ENCODE data around the gene EPHA7. TPM values are rescaled to one million over a fixed set of nuclear protein-coding genes. Genes with fewer than 3 reads are reported as not detected.

Gene EPHA7
- total and polyA plus RNA-seq, 2 of the 13 experiments (the other 11 are each of a cell fraction or from before 2014, with no cell fraction given) = not detected

DNA sequence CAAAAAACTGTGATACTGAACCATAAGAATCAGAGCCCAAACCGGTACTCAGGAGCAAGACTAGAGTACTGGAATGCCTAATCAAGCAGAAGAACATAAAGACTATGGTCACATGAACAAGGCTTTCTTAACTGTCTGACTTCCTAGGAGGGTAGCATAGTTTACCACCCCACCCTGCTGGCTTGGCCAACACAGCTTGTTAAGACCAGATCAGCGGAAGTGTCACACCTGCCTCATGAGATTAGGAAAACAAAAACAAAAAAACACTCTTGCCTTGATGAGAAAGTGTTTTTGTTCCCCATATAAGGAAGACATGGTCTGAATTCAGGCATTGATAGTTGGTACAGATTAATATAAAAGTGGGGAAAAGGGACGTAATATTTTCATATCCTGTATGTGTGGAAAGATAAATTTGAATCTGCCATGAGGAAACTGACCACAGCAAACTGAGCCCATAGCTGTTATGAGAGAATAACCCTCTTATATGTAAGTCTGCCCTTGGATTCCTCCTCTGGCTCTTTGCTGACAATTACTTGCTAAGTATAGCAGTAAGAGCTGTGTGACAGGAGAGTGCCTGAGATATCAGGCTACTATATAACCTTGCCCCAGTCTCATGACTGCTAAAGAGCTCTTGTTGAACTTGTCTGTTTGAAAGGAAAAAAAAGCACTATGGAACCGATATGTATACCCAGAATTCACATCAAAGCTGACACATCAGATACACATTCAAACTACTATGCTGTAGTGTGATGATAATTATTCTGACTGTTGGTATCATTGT lies 197.1 kb downstream of the EPHA7 start (continued):
- TF ChIP-seq, protein P1, sequence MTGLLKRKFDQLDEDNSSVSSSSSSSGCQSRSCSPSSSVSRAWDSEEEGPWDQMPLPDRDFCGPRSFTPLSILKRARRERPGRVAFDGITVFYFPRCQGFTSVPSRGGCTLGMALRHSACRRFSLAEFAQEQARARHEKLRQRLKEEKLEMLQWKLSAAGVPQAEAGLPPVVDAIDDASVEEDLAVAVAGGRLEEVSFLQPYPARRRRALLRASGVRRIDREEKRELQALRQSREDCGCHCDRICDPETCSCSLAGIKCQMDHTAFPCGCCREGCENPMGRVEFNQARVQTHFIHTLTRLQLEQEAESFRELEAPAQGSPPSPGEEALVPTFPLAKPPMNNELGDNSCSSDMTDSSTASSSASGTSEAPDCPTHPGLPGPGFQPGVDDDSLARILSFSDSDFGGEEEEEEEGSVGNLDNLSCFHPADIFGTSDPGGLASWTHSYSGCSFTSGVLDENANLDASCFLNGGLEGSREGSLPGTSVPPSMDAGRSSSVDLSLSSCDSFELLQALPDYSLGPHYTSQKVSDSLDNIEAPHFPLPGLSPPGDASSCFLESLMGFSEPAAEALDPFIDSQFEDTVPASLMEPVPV (CRISPR knock-in tag; IDR thresholded peaks at IDR 0.05) = no peak
- no peak for TF ChIP-seq ATAD3A (CRISPR knock-in tag; IDR thresholded peaks at IDR 0.05)

DNA sequence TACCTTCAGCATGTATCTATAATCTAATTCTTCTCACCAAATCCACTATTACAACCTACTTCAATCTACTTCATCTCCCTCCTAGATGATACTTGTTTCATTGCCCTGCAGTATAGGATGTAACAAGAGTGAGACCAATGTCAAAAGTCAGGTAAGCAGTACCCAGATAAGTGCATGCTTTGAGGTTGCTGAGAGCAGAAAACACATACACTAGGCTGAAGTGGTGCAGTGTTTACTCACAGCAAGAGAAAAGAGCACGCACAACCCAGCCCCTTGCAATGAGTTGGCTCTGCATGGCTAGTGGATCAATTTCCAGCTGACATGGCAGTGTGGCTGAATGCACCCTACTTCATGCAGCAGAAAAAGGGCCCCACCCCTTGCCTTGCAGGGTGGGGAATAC lies 199.9 kb downstream of the EPHA7 start:
- no peaks in the 10 kb centered on the region for H3K36me3 ChIP-seq (replicated peaks in 1 of 2; ENCODE audit: control insufficient read depth in 1 of 2, insufficient read depth in 2 of 2, low read length in 2 of 2)
- 0% methylated on average over 1 of the region's 1 CpG for WGBS (ENCODE audit: low lambda C conversion rate)
- DNase-seq (ENCODE audit: low spot score) (no peak), FAIRE-seq (no peak), ATAC-seq (no peak)
- no peak overlapping the region for H3K27ac ChIP-seq (ENCODE audit: extremely low read length, insufficient read depth, low read length)
- in situ Hi-C loops (cut with HindIII; ENCODE audit: extremely low pct_ligation_motif_present, low pct_unique_long_range_greater_than_20kb) (no loop called here), intact Hi-C loops (cut with micrococcal nuclease; ENCODE audit: unreplicated experiment) (no loop called here)
- ChIA-PET CTCF (ENCODE audit: low intra/inter-chr PET ratio, low total read pairs) (no interaction called here), POLR2A (no interaction called here)
- no peaks in the 10 kb centered on the region for H3K79me2 ChIP-seq (ENCODE audit: insufficient read depth, low read length)
- H3K4me2 ChIP-seq (ENCODE audit: low read depth, low read length) = no peak overlapping the region
- H3K4me1 ChIP-seq (ENCODE audit: insufficient read depth, low read length) = no peaks in the 10 kb centered on the region
- BruUV-seq (replicated peaks) = no TSS peak
- no peaks in the 10 kb centered on the region for H4K20me1 ChIP-seq (ENCODE audit: insufficient read depth, low read length)
- H3K4me3 ChIP-seq (replicated peaks in 1 of 3; ENCODE audit: insufficient read depth in 1 of 3, low read depth in 2 of 3, low read length in 3 of 3) = no peak overlapping the region
- no peak for TF ChIP-seq REPIN1 (CRISPR knock-in tag; IDR thresholded peaks at IDR 0.05; ENCODE audit: borderline replicate concordance, low read depth)
- no peak for TF ChIP-seq ZNF296 (CRISPR knock-in tag; conservative IDR thresholded peaks at IDR 0.05)
- no peak for TF ChIP-seq THAP11 (CRISPR knock-in tag; IDR thresholded peaks at IDR 0.05)
- TF ChIP-seq SKI (IDR thresholded peaks at IDR 0.05; ENCODE audit: partially characterized antibody) = no peak
- no peak for TF ChIP-seq ZNF136 (CRISPR knock-in tag; IDR thresholded peaks at IDR 0.05; ENCODE audit: low read depth)
- TF ChIP-seq POLR2G (IDR thresholded peaks at IDR 0.05; ENCODE audit: low read depth, low read length) = no peak
- TF ChIP-seq ZNF75D (CRISPR knock-in tag; IDR thresholded peaks at IDR 0.05; ENCODE audit: borderline replicate concordance) = no peak
- no peak for TF ChIP-seq HMGA1 (CRISPR knock-in tag; conservative IDR thresholded peaks at IDR 0.05)
- no peak for TF ChIP-seq ZNF780A (CRISPR knock-in tag; IDR thresholded peaks at IDR 0.05)
- TF ChIP-seq MBNL3 (CRISPR knock-in tag; conservative IDR thresholded peaks at IDR 0.05) = no peak
- no peak for TF ChIP-seq ZNF260 (CRISPR knock-in tag; IDR thresholded peaks at IDR 0.05; ENCODE audit: borderline replicate concordance, low read depth)
- TF ChIP-seq ZNF30 (CRISPR knock-in tag; IDR thresholded peaks at IDR 0.05) = no peak
- no peak for TF ChIP-seq ZNF891 (CRISPR knock-in tag; IDR thresholded peaks at IDR 0.05)
- no peak overlapping the region for H3K9ac ChIP-seq (ENCODE audit: insufficient read depth, low read depth, low read length)
- H2AFZ ChIP-seq (ENCODE audit: low read length) = no peak overlapping the region
- H3K9me3 ChIP-seq (ENCODE audit: low read length) = peaks cover 6% of the 10 kb centered on the region; the same call in 1 of the 2 replicates
- no peaks in the 10 kb centered on the region for H3K27me3 ChIP-seq (ENCODE audit: control insufficient read depth in 1 of 2, insufficient read depth in 2 of 2, low read length in 2 of 2)
